HEK293 (cell line): ENCODE results near the gene MACROD1.

ENCODE experiments used
- BCL11B ChIP-seq: fragments of 450-650 bp; formaldehyde crosslinking; IDR thresholded peaks from 2 replicates; pipeline ENCODE4 v1.5.1; 2016; ENCODE audit warnings: low read depth, missing biosample characterization, missing genetic modification characterization
- GLI2 ChIP-seq: fragments of 450-650 bp; formaldehyde crosslinking; IDR thresholded peaks from 2 replicates; pipeline ENCODE4; 2017; ENCODE audit warnings: missing biosample characterization, missing genetic modification characterization, low read depth, borderline replicate concordance
- GLIS2 ChIP-seq: fragments of 450-650 bp; formaldehyde crosslinking; IDR thresholded peaks from 2 replicates; pipeline ENCODE4 v1.5.1; 2016; ENCODE audit warnings: missing biosample characterization, missing genetic modification characterization
- HOXC10 ChIP-seq: sonication (generic); formaldehyde crosslinking; IDR thresholded peaks from 2 replicates; pipeline ENCODE4 v1.8.1; 2023; ENCODE audit warnings: mild to moderate bottlenecking, missing genetic modification reagents
- IKZF3 ChIP-seq: fragments of 450-650 bp; IDR thresholded peaks from 2 replicates; pipeline ENCODE4 v1.5.0; 2018; ENCODE audit warnings: missing biosample characterization, mild to moderate bottlenecking, missing genetic modification characterization, moderate library complexity
- KLF8 ChIP-seq: fragments of 450-650 bp; formaldehyde crosslinking; IDR thresholded peaks from 2 replicates; pipeline ENCODE4 v1.5.1; 2016; ENCODE audit warnings: missing biosample characterization, missing genetic modification characterization
- PATZ1 ChIP-seq: fragments of 450-650 bp; formaldehyde crosslinking; IDR thresholded peaks from 2 replicates; pipeline ENCODE4 v1.5.1; 2016; ENCODE audit warnings: missing biosample characterization, missing genetic modification characterization
- PRDM10 ChIP-seq: fragments of 450-650 bp; formaldehyde crosslinking; IDR thresholded peaks from 2 replicates; pipeline ENCODE4 v1.5.1; 2016; ENCODE audit warnings: missing biosample characterization, missing genetic modification characterization
- REPIN1 ChIP-seq: fragments of 450-650 bp; formaldehyde crosslinking; IDR thresholded peaks from 2 replicates; pipeline ENCODE4 v1.5.1; 2017; ENCODE audit warnings: missing biosample characterization, missing genetic modification characterization, low read depth
- SP3 ChIP-seq: fragments of 450-650 bp; formaldehyde crosslinking; IDR thresholded peaks from 2 replicates; pipeline ENCODE4 v1.5.1; 2016; ENCODE audit warnings: missing biosample characterization, missing genetic modification characterization
- TCF7L2 ChIP-seq: IDR thresholded peaks from 2 replicates; pipeline ENCODE4 v1.6.1; 2011; ENCODE audit warnings: low read depth, mild to moderate bottlenecking, inconsistent platforms, low read length, moderate library complexity, borderline replicate concordance
- ZBTB10 ChIP-seq: fragments of 450-650 bp; formaldehyde crosslinking; IDR thresholded peaks from 2 replicates; pipeline ENCODE4 v1.5.1; 2016; ENCODE audit warnings: missing biosample characterization, missing genetic modification characterization
- ZFP37 ChIP-seq: fragments of 450-650 bp; formaldehyde crosslinking; IDR thresholded peaks from 2 replicates; pipeline ENCODE4 v1.5.1; 2016; ENCODE audit warnings: missing biosample characterization, missing genetic modification characterization
- ZNF133 ChIP-seq: fragments of 450-650 bp; formaldehyde crosslinking; IDR thresholded peaks from 2 replicates; pipeline ENCODE4 v1.5.1; 2016; ENCODE audit warnings: missing biosample characterization, missing genetic modification characterization
- ZNF140 ChIP-seq: fragments of 450-650 bp; formaldehyde crosslinking; IDR thresholded peaks from 2 replicates; pipeline ENCODE4 v1.5.1; 2016; ENCODE audit warnings: missing biosample characterization, missing genetic modification characterization
- ZNF280D ChIP-seq: fragments of 450-650 bp; formaldehyde crosslinking; IDR thresholded peaks from 2 replicates; pipeline ENCODE4 v1.5.1; 2016; ENCODE audit warnings: missing biosample characterization, missing genetic modification characterization
- ZNF398 ChIP-seq: fragments of 450-650 bp; formaldehyde crosslinking; IDR thresholded peaks from 2 replicates; pipeline ENCODE4 v1.5.1; 2017; ENCODE audit warnings: missing biosample characterization, missing genetic modification characterization
- ZNF518A ChIP-seq: fragments of 450-650 bp; formaldehyde crosslinking; conservative IDR thresholded peaks from 2 replicates; pipeline ENCODE4 v1.5.1; 2016; ENCODE audit warnings: low read depth, missing biosample characterization, missing genetic modification characterization
- ZNF792 ChIP-seq: fragments of 450-650 bp; formaldehyde crosslinking; IDR thresholded peaks from 2 replicates; pipeline ENCODE4 v1.5.1; 2016; ENCODE audit warnings: missing biosample characterization, missing genetic modification characterization

The MACROD1 gene

GRCh38 chr11:64036087-64037026 lies 129.6 kb downstream of the MACROD1 start (continued):
- TF ChIP-seq GLIS2 (tag by site-specific recombination): peak; percentile 79
- TF ChIP-seq ZNF140: no peak
- no peak for TF ChIP-seq ZNF518A (tag by site-specific recombination)
- TF ChIP-seq PATZ1 (tag by site-specific recombination): peak; percentile 54; the same call in 1 of the 2 replicates
- TF ChIP-seq IKZF3 (tag by site-specific recombination): no peak
- no peak for TF ChIP-seq TCF7L2
- no peak; the same call in 1 of the 2 replicates for TF ChIP-seq ZBTB10 (tag by site-specific recombination)
- no peak for TF ChIP-seq KLF8 (tag by site-specific recombination)
- TF ChIP-seq PRDM10 (tag by site-specific recombination): peak; percentile 43
- TF ChIP-seq ZNF280D (tag by site-specific recombination): no peak
- TF ChIP-seq GLI2: no peak
- TF ChIP-seq REPIN1: no peak
- no peak for TF ChIP-seq ZNF792 (tag by site-specific recombination)
- no peak for TF ChIP-seq BCL11B (tag by site-specific recombination)
- TF ChIP-seq ZNF398 (tag by site-specific recombination): peak; percentile 79
- TF ChIP-seq SP3 (tag by site-specific recombination): no peak
- no peak for TF ChIP-seq ZFP37 (tag by site-specific recombination)
- TF ChIP-seq ZNF133 (tag by site-specific recombination): no peak
- TF ChIP-seq HOXC10 (CRISPR knock-in tag): no peak
